Measurements from ENCODE around the gene ELK3. TPM values are rescaled to one million over a fixed set of nuclear protein-coding genes. Genes with fewer than 3 reads are reported as not detected.
A peak's percentile ranks its signal among the peaks of the same experiment; 100 is the strongest.

Gene ELK3
- 36.3 and 52.5 TPM in 2 replicates for total RNA-seq (2014; rRNA removed; shearing (Covaris generic))
- 82.4 and 104 TPM in 2 replicates for polyA plus RNA-seq (2015; cell fraction: cytosol; rRNA removed)
- polyA plus RNA-seq (2015; cell fraction: nucleus; rRNA removed), result 43.9 and 44.4 TPM in 2 replicates

DNA sequence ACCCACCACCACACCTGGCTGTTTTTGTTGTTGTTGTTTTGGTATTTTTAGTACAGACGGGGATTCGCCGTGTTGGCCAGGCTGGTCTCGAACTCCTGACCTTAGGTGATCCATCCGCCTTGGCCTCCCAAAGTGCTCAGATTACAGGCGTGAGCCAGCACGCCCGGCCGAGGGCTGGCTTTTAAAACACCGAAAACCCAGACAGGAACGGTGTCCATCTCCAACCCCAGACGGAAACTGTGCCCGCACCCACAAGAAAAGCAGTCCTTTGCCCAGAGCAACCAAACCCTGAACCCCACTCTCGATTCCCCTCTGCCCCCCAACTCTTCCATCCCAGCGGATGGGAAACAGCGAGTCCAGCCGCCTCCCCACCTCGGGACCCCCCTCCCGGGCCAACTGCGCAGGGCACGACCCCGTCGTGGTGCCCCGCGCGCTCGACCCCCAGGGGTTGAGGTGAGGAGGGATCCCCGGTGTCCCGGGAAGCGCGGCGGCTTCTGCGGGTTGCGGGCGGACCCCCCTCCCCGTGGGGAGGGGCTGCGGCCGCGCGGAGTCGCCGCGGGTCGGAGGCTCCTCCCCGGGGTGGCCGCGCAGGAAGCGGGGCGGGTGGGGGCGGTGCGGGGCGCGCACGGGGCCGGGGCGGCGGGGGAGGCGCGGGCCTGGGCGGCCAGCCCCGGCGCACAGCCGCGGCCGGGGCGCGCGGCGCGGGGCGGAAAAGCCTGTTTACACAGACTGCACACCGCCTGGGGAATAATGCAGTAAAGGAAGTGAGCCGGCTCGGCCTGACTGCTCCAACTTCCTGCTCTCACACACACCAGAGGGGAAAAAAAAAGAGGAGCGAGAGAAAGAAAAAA, at the start of gene ELK3:
ELK3 (plus strand) TSS at position 651 of the 851 bp plus-strand sequence.
- DNase-seq (ENCODE audit: low read depth), result peak; percentile 81

DNA sequence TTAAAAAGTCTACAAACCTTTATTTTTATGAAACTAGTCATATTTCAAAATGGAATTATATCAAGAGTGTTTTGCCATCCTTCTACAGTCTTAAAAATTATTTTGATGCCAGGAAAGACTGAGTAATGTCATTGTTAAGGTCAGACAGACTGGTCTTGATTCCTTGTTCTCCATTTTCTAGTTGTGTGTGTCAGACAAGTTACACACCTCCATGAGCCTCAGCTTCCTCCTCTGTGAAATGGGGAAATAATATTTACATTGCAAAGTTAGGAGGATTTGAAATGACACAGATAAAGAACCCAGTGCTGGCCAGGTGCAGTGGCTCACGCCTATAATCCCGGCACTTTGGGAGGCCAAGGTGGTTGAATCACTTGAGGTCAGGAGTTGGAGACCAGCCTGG, 47.4 kb upstream of the ELK3 start:
- DNase-seq (ENCODE audit: low read depth), result no peak

DNA sequence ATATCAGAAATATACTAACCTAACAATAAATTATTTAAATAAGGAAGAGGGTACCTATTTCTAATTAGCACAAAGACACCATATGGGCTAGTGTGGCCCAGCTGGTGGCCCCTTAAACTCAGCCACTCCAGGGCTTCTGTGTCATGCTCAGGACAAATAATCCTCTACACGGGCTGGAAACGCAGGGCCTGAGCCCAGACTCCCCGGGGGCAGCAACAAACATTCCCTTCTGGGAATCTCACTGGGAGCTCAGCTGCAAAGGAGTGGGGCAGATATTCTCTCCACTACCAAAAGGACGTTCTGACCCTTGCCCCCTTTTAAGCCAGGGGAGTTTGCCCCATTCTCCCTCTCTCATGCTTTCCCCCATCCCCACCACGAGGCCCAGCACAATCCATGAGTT, 43.7 kb upstream of the ELK3 start:
- DNase-seq (ENCODE audit: low read depth), result no peak

DNA sequence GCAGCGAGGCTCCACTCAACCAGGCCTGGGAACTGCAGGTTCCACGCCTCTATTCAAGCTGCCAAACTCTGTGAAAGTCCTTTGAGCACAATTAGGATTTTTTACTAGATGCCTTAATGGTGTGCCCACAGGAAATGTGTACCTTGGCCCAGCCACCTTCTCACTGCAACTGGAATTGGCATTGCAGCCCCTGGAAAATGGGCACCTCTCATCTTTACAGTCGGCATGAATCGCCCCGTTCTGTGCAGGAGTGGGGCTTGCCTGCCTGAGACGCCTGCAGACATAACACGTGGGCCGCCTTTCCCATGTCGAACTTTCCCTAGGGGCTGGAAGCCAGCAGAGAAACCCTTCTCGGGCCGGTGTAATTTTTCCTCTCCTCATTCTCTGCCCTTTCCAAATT, 42.0 kb upstream of the ELK3 start:
- DNase-seq (ENCODE audit: low read depth), result no peak

DNA sequence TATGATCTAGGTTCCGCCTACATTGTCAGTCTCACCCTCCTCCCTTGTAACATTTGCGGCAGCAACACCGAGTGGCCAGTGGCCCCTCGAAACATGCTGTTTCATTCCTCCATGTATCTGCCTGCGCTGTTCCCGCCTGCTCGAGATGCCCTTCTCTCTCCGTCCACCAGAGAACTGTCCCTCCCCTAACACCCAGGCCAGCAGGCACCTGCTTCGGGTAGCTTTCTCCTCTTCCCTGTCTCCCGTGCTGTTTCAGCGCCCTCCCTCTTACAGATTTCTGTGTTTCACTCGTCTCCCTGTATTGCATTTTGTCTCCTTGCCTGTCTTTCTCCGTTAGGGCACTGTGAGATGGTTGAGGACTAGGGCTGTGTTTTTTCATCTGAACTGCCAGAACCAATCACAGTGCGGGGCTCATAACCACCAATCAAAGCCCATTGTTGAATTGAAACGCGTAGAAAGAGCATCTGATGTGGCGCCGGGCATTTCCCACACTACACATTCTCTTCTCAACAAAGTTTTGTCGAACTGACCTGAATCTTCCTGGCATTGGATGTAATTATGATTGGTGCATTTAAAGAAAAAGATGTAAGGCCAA, 40.9 kb upstream of the ELK3 start:
- DNase-seq (ENCODE audit: low read depth), result no peak

DNA sequence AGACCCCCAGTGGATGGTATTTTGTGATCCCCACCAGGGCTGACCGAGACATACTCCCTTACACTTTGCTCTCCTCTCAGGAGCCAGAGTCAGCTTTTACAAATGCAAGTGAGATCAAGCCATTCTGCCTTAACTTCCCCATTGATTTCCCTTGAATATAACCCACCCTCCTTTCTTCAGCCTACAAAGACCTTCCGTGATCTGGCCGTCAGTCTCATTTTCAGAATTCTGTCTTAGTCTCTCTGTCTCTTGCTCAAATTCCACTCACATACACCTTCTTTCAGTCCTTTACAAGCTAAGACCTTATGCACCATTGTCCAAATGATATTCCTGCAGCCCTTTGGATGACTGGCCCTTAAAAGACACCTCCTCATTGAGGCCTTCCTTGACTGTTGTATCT, 39.0 kb upstream of the ELK3 start:
- DNase-seq (ENCODE audit: low read depth), result no peak

DNA sequence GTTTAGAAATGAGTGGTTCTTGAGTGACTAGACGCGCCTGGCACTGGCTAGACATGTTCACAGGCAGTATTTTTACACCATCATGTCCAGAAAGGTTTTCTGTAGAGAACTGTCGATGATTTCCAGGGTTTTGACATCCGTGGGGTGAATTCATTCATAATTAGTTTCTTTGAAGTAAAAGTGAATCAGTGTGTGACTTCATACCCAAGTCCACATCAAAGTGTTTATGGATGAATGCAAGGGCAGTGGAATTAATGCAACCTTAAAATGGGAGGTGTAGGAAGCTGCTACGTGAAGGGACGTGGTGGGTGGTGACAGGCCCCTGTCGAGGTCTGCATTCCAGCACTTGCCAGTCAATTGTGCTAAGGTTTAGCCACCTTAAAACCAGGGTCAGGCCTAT, 38.4 kb upstream of the ELK3 start:
- DNase-seq (ENCODE audit: low read depth), result no peak

DNA sequence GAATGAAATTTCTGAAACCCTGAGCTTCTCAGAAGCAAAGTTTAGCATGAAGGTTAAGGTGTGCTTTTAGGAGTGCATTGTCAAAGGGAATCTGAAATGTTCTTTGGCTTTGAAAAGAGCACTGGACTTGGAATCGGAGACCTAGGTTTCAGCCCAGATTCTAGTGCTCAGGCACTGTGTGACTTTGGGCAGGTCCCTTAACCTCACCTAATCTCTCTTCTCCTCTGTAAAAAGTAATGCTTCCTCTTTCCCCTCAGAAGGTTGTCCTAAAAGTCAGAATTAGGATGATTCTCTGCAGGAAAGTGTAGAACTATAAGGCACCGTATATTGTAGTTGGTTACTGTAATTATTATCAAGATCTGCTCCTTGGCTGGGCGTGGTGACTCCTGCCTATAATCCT, 38.0 kb upstream of the ELK3 start:
- no peak for DNase-seq (ENCODE audit: low read depth)

DNA sequence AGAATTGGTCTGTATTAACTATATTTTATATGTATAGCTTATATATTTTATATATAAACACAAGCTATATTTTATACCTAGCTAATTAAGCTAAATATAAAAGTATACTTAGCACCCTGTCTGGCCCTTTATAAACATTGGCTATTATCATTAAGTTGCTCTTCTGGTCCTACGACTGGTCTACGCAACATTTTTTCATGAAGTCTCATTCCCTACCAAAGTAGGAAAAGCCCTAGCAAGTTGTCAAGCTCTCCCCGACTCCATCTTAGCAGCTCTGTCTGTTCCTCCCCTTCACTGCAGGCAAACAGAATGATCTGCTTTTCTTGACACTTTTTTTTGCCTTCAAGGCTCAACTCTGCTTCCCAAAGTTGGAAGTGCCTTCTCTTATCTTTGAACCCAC, 36.7 kb upstream of the ELK3 start:
- DNase-seq (ENCODE audit: low read depth), result no peak

DNA sequence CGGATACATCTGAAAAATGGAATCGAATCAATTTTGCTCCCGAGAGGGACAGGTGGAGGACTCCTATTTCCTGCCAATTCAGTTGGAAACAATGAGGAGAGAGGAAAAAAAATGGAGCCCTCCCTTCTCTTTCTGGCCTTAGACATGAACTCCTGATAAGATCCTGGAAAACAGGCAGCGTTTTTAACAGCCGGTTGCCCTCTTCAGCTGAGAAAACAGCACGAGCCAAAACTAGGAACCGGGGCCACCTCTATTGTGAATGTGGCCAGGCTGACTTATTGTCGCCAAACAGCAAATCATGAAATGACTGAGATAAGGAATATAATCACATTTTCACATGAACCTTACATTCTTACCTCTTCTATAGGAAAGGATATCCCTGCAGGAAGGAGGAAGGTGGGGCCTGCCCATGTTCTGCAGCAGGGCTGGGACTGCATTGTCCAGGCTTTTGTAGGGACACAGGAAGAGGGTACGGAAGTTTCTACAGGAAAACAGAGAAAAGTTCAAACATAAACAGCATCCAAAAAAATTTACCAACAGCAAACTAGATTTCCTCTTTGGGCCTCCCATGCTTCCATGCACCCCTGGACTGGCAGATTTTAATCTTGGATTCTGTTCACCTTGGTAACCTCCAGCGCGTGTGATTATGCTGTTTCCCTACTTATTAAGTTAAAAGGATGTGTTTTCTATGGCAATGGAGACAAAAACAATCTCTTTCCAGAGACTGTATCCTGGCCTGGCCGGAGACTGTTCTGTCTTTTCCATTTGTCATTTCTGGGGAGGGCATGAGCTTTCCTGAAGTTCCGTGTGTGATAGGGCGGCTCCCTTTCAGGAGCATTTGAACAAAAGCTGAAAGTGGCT, 29.0 kb upstream of the ELK3 start:
- no peak for DNase-seq (ENCODE audit: low read depth)

DNA sequence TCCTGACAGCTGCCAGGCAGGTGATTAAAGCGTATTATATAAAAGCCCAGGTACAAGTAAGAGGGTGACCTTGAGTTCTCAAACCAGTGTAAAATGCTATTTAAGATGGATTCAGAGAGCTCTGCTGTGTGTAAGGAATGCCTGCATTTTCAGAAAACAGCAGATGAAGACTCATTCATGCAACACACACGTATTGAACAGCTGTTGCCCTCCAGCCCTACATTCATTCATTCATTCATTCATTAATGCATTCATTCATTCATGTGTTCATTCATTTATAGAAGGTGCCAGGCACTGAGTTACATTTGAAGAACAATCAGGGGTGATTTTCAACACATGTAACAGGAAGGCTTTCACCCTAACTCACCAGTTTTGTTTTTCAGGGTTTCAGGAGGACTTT, 27.4 kb upstream of the ELK3 start:
- no peak for DNase-seq (ENCODE audit: low read depth)

DNA sequence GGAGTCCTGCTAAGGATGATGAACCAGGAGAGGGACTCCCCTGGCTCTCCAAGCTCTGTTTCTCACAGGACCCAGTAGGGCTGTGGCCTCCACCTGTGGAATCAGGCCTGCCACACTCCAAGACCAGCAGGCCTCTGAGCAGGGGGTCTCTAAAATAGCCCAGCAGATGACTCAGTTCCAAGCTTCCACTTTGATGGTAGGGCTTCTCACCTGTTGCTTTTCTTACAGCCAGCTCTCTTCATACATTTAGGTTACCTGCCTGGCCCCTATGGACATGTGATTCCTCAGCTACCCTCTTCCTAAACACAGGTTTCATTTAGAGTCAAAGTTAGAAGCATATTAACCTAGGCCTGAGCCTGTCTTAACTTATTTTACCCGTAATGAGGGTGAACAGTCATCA, 26.7 kb upstream of the ELK3 start:
- no peak for DNase-seq (ENCODE audit: low read depth)

DNA sequence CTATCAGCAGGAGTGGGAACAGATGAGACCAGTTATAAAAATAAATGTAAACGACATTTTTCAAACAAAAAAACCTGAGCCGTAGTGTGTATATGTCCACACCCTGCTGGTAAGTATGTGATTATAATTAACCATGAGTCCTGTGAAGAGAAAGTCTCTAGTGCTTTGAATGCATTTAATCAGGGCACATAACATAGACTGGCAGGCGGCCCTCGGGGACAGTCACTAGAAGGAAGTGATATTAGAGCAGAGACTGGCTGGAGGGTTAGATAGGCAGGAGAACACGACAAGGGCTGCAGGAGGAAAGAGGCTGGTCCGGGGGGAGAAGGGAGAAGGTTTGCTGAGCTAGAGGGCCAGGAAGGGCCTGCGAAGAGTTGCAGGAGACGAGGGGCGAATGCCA, 23.8 kb upstream of the ELK3 start:
- DNase-seq (ENCODE audit: low read depth), result no peak

DNA sequence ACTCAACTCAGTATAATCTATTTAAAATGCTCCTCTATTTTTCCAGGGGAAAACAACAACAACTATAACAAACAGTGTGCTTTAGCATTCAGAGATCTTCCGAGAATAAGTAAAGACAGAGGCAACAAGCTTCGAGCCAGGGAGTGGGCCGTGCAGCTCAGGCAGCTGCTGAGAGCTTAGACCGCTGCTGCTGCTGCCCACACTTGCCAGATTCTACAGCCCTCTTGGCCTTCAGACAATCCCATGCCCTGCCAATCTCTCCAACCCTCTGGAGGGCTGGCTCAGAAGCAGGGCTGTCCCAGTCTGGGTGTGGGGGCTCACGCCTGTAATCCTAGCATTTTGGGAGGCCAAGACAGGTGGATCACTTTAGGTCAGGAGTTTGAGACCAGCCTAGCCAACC, 23.4 kb upstream of the ELK3 start:
- DNase-seq (ENCODE audit: low read depth), result no peak

DNA sequence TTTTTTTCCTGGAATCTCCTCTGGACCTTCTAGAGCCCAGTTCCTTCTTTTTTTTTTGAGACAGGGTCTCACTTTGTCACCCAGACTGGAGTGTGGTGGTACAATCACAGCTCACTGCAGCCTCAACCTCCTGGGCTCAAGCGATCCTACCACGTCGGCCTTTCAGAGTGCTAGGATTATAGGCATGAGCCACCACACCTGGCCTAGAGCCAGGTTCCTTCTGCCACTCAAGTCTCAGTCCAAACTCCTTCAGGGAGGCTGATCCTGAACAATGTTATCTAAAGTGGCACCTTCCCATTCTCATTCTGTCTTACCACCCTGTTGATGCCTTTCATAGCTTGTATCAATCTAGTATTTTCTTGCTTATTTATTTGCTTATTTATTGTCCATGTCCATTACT, 22.3 kb upstream of the ELK3 start:
- DNase-seq (ENCODE audit: low read depth), result no peak

DNA sequence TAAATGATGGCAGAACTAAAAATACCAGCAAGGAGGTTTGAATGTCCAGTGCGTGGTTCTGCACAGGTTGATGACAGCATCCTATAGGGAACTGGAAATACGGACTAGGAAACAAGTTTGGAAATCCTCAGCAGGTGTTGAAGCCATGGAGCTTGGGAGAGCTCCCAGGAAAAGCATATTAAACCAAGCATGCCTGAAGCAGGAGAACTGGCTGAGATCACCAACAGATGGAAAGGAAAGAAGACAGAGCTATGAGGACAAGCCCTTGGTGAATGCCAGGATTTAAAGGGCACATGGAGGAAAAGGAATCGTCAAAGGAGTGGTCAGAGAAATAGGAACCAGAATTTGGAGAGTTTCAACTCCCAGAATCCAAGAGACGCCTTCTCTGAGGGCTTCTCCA, 21.2 kb upstream of the ELK3 start:
- no peak for DNase-seq (ENCODE audit: low read depth)

DNA sequence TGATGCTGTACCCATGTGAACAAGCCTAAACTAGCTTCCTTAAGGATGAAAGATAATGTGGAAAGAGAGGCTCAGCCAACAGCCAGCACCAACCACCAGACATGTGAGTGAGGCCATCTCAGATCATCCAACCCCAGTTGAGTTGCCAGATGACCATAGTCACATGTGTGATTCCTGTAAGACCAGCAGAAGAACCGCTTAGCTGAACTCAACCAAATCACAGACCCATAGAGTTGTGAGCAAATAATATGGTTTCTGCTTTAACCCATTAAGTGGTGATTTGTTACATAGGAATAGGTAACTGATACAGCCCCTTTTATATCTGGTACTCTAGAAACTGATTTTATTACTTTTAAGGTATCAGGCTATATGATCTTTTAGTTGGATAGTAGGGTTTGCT, 17.6 kb upstream of the ELK3 start:
- DNase-seq (ENCODE audit: low read depth), result no peak

DNA sequence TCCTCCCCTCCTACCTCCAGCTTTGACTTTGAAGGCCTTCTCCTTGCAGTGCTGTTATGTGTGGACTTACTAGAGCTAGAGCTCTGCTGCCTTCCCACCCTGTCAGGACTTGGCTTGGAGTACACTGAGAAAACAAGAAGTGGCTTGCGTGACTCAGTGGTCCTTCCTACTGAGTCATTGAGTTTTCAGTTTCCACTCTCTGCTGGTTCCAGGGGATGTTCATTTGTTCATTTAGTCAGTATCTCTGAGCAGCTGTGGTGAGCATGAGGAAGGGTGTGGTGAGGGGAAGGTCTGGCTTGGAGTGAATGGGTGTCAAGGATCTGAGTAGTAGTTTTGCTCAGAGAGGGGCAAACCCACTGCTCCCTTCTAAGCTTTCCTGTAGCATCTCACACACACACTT, 17.2 kb upstream of the ELK3 start:
- peak; percentile 100 for DNase-seq (ENCODE audit: low read depth)

DNA sequence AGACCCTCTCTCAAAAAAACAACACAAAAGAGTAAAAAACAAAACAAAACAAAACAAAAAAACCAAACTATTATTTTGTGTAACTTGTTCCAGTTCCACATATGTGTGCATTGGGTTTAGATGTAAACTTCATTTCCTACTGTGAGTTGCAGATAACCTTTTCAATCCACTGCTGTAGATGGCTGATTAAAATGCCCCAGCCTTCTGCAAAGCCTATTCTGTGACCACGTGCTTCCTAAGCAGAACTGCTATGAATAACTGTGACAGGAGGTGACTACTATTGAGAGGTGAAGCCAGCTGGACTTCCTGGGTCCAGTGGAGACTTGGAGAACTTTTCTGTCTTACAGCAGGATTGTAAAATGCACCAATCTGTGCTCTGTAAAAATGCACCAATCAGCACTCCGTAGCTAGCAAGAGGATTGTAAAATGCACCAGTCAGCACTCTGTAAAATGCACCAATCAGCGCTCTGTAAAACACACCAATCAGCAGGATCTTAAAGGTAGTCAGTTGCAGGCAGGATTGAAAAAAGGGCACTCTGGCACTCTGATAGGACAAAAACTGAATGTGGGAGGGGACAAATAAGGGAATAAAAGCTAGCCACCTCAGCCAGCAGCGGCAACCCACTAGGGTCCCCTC, 10.3 kb upstream of the ELK3 start:
- DNase-seq (ENCODE audit: low read depth), result no peak

DNA sequence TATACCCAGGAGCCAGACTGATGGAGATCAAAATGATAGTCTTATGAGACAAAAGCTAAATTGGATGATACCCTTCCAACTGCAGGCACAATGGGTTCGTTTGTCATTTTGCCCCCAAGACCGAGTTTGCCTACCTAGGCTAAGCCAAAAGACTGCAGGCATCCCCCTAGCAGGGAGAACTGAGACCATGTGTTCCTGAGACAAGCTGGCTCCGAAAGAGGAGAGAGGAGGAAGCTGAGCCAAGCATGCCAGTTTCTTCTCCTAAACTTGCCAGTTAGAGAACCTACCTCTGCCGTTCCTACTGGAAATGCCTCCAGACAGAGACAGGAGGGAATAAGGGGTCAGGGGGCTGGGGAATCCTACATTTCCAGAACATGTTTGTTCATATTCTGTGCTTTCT, 8.3 kb upstream of the ELK3 start:
- DNase-seq (ENCODE audit: low read depth), result no peak

DNA sequence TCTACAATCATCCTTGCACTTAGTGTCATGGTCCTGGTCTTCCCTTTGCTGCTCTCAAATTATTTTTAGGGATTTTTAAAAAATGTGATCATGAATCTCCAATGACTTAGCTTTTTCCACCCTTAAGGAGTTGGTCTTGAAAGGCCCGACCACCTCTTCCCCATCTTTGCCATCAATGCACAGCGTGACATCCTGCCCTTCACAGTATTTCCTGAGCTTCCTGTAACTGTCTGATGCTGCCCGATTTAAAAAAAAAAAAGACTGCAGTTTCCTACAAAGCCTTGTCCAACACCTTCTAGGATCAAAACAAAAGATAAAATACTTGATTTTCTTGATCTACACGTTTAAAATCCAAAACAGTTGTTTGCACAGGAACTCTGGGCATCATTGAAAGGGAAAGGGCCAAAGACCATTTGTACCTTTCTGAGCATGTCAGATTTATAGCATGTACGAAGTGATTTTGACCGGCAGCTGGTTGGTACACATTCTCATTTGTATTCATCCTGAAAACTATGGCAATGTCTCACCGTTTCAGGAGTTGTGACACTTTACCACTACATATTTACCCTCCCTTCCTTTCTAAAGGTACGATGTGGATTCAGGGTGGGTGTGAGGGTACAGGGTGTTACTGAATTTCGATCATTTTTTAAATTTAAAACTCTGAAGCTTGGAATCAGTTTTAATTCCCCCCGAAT, 7.4 kb upstream of the ELK3 start:
- no peak for DNase-seq (ENCODE audit: low read depth)

Data from HT1080 (cell line).